Measurements from ENCODE around the gene ACO2.

GRCh38 chr22:41499624-41500280 is 30.8 kb downstream of the ACO2 start:
- no peak for TF ChIP-seq CTCF (IDR thresholded peaks at IDR 0.05; ENCODE audit: low read depth, low read length)
- TF ChIP-seq EZH2phosphoT487 (IDR thresholded peaks at IDR 0.05; ENCODE audit: low read depth) = no peak
